ENCODE data around the gene RECK. TPM values are rescaled to one million over a fixed set of nuclear protein-coding genes. Genes with fewer than 3 reads are reported as not detected.
"Not testable (repeated sequence)": the region's sequence is repeated elsewhere in the genome, so short reads cannot be mapped to it uniquely, and the experiment has no call there.

RECK gene
- total RNA-seq, 4 donors from 2014 or later = 7.1 to 20.0 (median 18.6) TPM

- peaks cover 0 to 5% of the 10 kb centered on the region in 2 donors for H3K4me1 ChIP-seq
- H3K27me3 ChIP-seq = no peaks in the 10 kb centered on the region
- no peaks in the 10 kb centered on the region for H3K9me3 ChIP-seq
- intact Hi-C loops (cut with DNase I) = no loop called here
- H3K4me3 ChIP-seq (replicated peaks in 1 of 3) = no peak overlapping the region
- TF ChIP-seq POLR2A (IDR thresholded peaks at IDR 0.05) (no peak), CTCF (IDR thresholded peaks at IDR 0.05) (no peak)
- no peak for DNase-seq
- 93 to 94% methylated on average over 7 of the region's 7 CpGs for WGBS, 2 donors
- H3K27ac ChIP-seq = no peak overlapping the region
- H3K36me3 ChIP-seq = no peaks in the 10 kb centered on the region
Observed at GRCh38 chr9:36086442-36086841, 49.7 kb downstream of the RECK start.

GRCh38 chr9:36087054-36087453 is 50.3 kb downstream of the RECK start:
- H3K4me3 ChIP-seq (replicated peaks in 1 of 3); H3K36me3 ChIP-seq; H3K4me1 ChIP-seq; H3K27ac ChIP-seq; DNase-seq; H3K9me3 ChIP-seq; H3K27me3 ChIP-seq; intact Hi-C loops (cut with DNase I): not testable (repeated sequence)

- no peaks in the 10 kb centered on the region for H3K9me3 ChIP-seq
- no peak for TF ChIP-seq CTCF (IDR thresholded peaks at IDR 0.05)
- no peak for TF ChIP-seq POLR2A (IDR thresholded peaks at IDR 0.05)
- no peak overlapping the region for H3K27ac ChIP-seq
- peaks cover 0 to 6% of the 10 kb centered on the region in 2 donors for H3K4me1 ChIP-seq
- 92 to 96% methylated on average over 3 of the region's 3 CpGs for WGBS, 2 donors
- no peaks in the 10 kb centered on the region for H3K36me3 ChIP-seq
- intact Hi-C loops (cut with DNase I) = no loop called here
- no peak overlapping the region for H3K4me3 ChIP-seq (replicated peaks in 1 of 3)
- H3K27me3 ChIP-seq = no peaks in the 10 kb centered on the region
- no peak for DNase-seq
Observed at GRCh38 chr9:36088020-36088419, 51.3 kb downstream of the RECK start.

- WGBS, 2 donors = 23 to 28% methylated on average over 8 of the region's 8 CpGs
- no peak overlapping the region for H3K4me3 ChIP-seq (replicated peaks in 1 of 3)
Observed at GRCh38 chr9:36091026-36091953, 54.6 kb downstream of the RECK start.

GRCh38 chr9:36092014-36092413 is 55.3 kb downstream of the RECK start:
- H3K4me3 ChIP-seq (replicated peaks in 1 of 3) = no peak overlapping the region
- WGBS, 2 donors = 92 to 93% methylated on average over 1 of the region's 1 CpG
- intact Hi-C loops (cut with DNase I) = no loop called here
- peaks cover 0 to 6% of the 10 kb centered on the region in 2 donors for H3K4me1 ChIP-seq
- no peaks in the 10 kb centered on the region for H3K27me3 ChIP-seq
- peak overlapping the region in 1 of 3 donors; percentile 5 for H3K27ac ChIP-seq
- H3K9me3 ChIP-seq = no peaks in the 10 kb centered on the region
- H3K36me3 ChIP-seq = no peaks in the 10 kb centered on the region
- no peak for DNase-seq
- TF ChIP-seq POLR2A (IDR thresholded peaks at IDR 0.05) = no peak
- no peak for TF ChIP-seq CTCF (IDR thresholded peaks at IDR 0.05)

More at GRCh38 chr9:36091026-36091953, 54.6 kb downstream of the RECK start:
- no peak for TF ChIP-seq POLR2A (IDR thresholded peaks at IDR 0.05)
- TF ChIP-seq CTCF (IDR thresholded peaks at IDR 0.05) = peak in 1 of 6 experiments; percentile 9
- intact Hi-C loops (cut with DNase I) = no loop called here
- peak; percentile 44 to 58 for DNase-seq
- H3K36me3 ChIP-seq = no peaks in the 10 kb centered on the region
- H3K27me3 ChIP-seq = no peaks in the 10 kb centered on the region
- H3K27ac ChIP-seq = peak overlapping the region in 1 of 3 donors; percentile 5
- no peaks in the 10 kb centered on the region for H3K9me3 ChIP-seq
- H3K4me1 ChIP-seq = peaks cover 0 to 6% of the 10 kb centered on the region in 2 donors
